Mesodermal cell (in vitro differentiated cells): ENCODE data around the gene STK32C.

Experiments used
- H3K27ac ChIP-seq: 2 replicates; pipeline ENCODE4 v1.7.0; 2013; ENCODE audit warnings: mild to moderate bottlenecking, low read depth, low read length, moderate library complexity; ENCODE audit not compliant: severe bottlenecking
- H3K36me3 ChIP-seq: 2 replicates; pipeline ENCODE4 v1.7.1; 2013; ENCODE audit warnings: mild to moderate bottlenecking, low read length, moderate library complexity; ENCODE audit not compliant: control insufficient read depth, insufficient read depth
- H3K4me1 ChIP-seq: one replicate; pipeline ENCODE4 v1.7.1; 2013; ENCODE audit warnings: mild to moderate bottlenecking, low read length; ENCODE audit not compliant: insufficient read depth, control insufficient read depth, poor library complexity, severe bottlenecking
- H3K4me3 ChIP-seq: 2 replicates; pipeline ENCODE4 v1.7.0; 2013; ENCODE audit warnings: low read length, control low read depth, mild to moderate bottlenecking; ENCODE audit not compliant: insufficient read depth, poor library complexity, severe bottlenecking; ENCODE audit errors: extremely low read depth
- H3K9me3 ChIP-seq: 2 replicates; pipeline ENCODE4 v1.7.1; 2013; ENCODE audit warnings: mild to moderate bottlenecking, low read length, moderate library complexity; ENCODE audit not compliant: control insufficient read depth
- WGBS, 2 experiments: methylation state at CpG; one replicate each; pipeline ENCODE4 v1.1.5; 2013; ENCODE audit warnings: missing lambda C conversion rate in 2 of 2; ENCODE audit not compliant: insufficient coverage in 2 of 2; 5-methylcytosine and 5-hydroxymethylcytosine counted together

Gene STK32C

DNA sequence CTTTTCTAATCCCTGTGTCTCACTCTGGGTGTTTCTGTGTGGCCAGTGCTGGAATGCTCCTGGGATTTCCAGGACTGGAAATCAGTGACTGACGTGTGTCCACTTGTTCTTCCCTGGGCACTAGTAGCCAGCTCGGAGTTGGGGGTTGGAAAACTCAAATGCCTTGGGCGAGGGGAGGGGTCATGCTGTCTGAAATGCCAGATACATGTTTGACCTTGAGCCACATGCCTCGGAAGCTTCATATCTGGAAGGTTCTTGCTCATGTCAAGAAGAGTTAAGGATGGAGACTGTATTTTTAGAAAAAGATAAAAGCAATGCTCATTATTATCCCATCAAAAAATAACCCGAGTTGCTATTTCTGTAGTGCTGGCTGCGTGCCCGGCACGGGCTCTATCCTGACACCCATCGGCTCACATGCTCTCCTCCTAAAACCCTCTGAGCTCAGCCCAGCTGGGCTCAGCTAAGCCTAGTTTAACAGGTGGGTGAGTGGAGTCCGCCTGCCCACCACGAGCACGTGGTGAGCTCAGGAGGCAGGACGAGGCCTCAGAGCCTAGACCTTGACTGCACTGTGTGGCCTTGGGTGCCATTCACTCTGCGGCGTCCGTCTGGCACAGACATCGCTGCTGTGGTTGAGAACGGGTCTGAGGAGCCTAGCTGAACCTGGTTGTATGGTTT lies 114.6 kb downstream of the STK32C start:
- H3K36me3 ChIP-seq = peaks cover 25% of the 10 kb centered on the region
- H3K4me3 ChIP-seq = no peak overlapping the region
- no peaks in the 10 kb centered on the region for H3K4me1 ChIP-seq
- no peak overlapping the region for H3K27ac ChIP-seq
- WGBS, 2 experiments = 84 to 87% methylated on average over 13 to 16 of the region's 18 CpGs
- no peaks in the 10 kb centered on the region for H3K9me3 ChIP-seq

DNA sequence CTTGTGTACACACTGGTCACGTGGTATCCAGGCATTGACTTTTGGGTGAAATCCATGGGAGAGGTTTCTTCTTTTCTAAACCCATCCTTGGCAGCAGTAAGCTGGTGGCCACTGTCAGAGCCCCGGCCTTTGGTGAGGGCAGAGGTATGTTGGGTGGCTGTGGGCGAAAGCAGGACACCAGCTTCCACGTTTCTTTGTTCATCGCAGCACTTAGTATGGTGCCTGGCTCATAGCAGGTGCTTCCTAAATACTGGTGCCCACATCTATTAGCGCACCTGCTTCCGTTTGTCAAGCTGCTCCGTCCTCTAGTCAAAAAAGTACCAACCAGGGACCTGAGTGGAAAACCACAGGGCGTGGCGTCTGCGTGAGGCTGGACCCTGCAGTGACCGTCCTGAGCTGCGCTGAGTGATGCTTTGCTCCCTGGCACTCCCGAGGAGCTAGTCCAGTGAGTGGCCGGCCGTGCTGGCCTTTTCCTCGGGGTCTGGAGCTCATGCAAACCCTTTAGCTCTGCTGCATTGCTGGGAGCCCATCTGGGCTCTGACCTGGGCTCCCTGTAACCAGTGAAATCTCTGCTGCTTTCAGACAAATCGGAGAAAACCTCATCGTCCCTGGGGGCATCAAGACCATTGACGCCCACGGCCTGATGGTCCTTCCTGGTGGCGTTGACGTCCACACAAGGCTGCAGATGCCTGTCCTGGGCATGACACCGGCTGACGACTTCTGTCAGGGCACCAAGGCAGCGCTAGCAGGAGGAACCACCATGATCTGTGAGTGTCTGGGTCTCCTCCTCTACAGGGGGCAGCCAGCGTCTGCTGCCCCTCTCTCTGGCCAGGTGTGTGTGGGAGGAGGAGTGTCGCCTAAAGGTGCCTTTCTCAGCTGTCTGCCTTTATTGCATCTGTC lies 115.4 kb downstream of the STK32C start:
- no peaks in the 10 kb centered on the region for H3K9me3 ChIP-seq
- H3K4me3 ChIP-seq = no peak overlapping the region
- peaks cover 23% of the 10 kb centered on the region for H3K36me3 ChIP-seq
- 94 to 97% methylated on average over 25 to 26 of the region's 28 CpGs for WGBS, 2 experiments
- no peak overlapping the region for H3K27ac ChIP-seq
- no peaks in the 10 kb centered on the region for H3K4me1 ChIP-seq

- Histone ChIP-seq H3K36me3 (peaks cover 22% of the 10 kb centered on the region), H3K27ac (no peak overlapping the region), H3K4me1 (no peaks in the 10 kb centered on the region), H3K4me3 (no peak overlapping the region), H3K9me3 (no peaks in the 10 kb centered on the region)
- 76 to 87% methylated on average over 14 of the region's 17 CpGs for WGBS, 2 experiments
Measured at GRCh38 chr10:132189810-132190422, 117.8 kb downstream of the STK32C start.

DNA sequence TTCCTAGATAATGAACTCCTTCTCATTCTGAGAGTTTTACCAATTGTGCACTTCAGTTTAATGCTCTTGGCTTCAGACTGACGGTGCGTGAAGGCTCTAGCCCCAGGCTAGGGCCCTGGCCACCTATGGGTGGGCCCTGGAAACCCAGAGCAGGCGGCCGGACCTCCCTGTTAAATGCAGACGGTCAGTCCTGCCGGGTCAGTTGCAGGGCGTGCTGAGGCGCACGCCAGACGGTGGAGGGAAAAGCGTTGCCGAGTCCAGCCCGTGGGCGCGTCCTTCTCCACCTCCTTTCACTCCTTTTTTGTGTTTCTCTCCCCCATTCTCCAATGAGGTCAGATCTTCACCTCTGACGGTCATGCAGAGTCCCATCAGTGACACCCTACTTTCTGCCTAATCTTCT lies 118.7 kb downstream of the STK32C start:
- H3K9me3 ChIP-seq = no peaks in the 10 kb centered on the region
- WGBS, 2 experiments = 87 to 89% methylated on average over 15 of the region's 16 CpGs
- H3K27ac ChIP-seq = no peak overlapping the region
- H3K4me1 ChIP-seq = no peaks in the 10 kb centered on the region
- H3K36me3 ChIP-seq = peaks cover 16% of the 10 kb centered on the region
- no peak overlapping the region for H3K4me3 ChIP-seq

GRCh38 chr10:132188331-132188730 lies 119.4 kb downstream of the STK32C start:
- H3K4me3 ChIP-seq = peak overlapping the region; percentile 54
- H3K27ac ChIP-seq = no peak overlapping the region
- 74 to 94% methylated on average over 5 to 11 of the region's 13 CpGs for WGBS, 2 experiments
- no peaks in the 10 kb centered on the region for H3K4me1 ChIP-seq
- H3K9me3 ChIP-seq = no peaks in the 10 kb centered on the region
- peaks cover 10% of the 10 kb centered on the region for H3K36me3 ChIP-seq

- 2% methylated on average over 26 to 47 of the region's 58 CpGs for WGBS, 2 experiments
- H3K36me3 ChIP-seq = peaks cover 7% of the 10 kb centered on the region
- peak overlapping the region; percentile 54 for H3K4me3 ChIP-seq
- no peak overlapping the region for H3K27ac ChIP-seq
- H3K4me1 ChIP-seq = no peaks in the 10 kb centered on the region
- no peaks in the 10 kb centered on the region for H3K9me3 ChIP-seq
Measured at GRCh38 chr10:132187430-132188138, 120.2 kb downstream of the STK32C start.

DNA sequence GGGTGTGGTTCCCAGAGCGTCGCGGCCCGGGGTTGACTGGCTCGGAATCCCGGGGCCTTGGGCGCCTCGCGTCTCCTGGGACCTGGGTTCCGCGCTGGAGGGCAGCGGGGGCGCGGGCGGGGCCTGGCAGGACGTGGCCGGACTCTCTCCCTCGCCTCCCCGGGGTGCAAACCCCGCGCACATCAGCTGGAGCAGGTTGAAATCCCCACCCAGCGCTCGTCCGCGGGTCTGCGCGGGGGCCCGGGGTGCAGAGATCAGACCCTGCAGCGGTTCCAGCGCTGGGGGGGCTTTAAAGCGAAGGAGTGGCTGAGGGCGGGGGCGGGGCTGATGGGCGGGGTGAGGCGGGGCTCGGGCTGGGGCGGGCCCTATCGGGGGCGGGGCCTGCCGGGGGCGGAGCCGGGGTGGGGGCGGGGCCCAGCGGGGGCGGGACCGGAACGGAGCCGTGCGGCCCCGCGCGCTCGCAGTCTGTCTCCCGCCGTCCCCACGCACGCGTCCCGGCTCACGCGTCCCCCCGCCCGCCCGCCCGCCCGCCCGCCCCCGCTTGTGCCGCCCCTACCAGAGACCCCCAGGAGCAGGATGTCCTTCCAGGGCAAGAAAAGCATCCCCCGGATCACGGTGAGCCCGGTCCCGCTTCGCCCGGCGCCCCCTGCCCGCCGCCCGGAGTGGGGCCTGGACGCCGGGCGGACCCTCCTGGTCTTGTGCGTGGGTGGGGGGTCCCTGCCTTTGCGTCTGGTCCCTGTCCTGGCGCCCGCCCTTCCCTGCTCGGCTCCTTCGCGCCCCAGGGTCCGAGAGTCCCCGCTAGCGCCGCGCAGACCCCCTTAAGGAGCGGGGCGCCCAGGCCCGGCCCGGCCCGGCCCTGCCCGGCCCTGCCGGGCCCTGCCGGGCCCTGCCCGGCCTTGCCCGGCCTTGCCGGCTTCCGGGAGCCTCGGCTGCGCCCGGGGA lies 121.0 kb downstream of the STK32C start, which contains the start of gene DPYSL4:
TSS of gene DPYSL4 (plus strand) at position 461 of the 942 bp plus-strand sequence. CDS start at position 577, 116 bp downstream.
- H3K9me3 ChIP-seq = no peaks in the 10 kb centered on the region
- 0 to 1% methylated on average over 54 to 65 of the region's 109 CpGs for WGBS, 2 experiments
- H3K27ac ChIP-seq = no peak within 1 kb of the TSS
- H3K4me3 ChIP-seq = peak within 1 kb of the TSS; percentile 54
- no peaks in the 10 kb centered on the region for H3K36me3 ChIP-seq
- no peaks in the 10 kb centered on the region for H3K4me1 ChIP-seq

GRCh38 chr10:132185601-132186487 lies 121.9 kb downstream of the STK32C start:
- H3K4me1 ChIP-seq = no peaks in the 10 kb centered on the region
- no peak overlapping the region for H3K27ac ChIP-seq
- no peaks in the 10 kb centered on the region for H3K36me3 ChIP-seq
- no peaks in the 10 kb centered on the region for H3K9me3 ChIP-seq
- no peak overlapping the region for H3K4me3 ChIP-seq
- 6 to 7% methylated on average over 52 to 82 of the region's 99 CpGs for WGBS, 2 experiments
